Mesenchymal stem cell (in vitro differentiated cells and primary cell): ENCODE results near the gene ADRM1.

Experiments used
- DNase-seq: peaks from one replicate; pipeline ENCODE4 v3.0.0-alpha.2; 2013
- H2AFZ ChIP-seq: one replicate; pipeline ENCODE4 v1.6.1; 2013; ENCODE audit warnings: low read depth, mild to moderate bottlenecking, control low read depth, inconsistent platforms, low read length, moderate library complexity
- H2AK5ac ChIP-seq: 2 replicates; pipeline ENCODE4 v1.6.1; 2013; ENCODE audit warnings: low read length, moderate library complexity, mild to moderate bottlenecking, inconsistent platforms; ENCODE audit not compliant: severe bottlenecking
- H2BK120ac ChIP-seq: one replicate; pipeline ENCODE4 v1.6.1; 2013; ENCODE audit warnings: low read depth, mild to moderate bottlenecking, inconsistent platforms, low read length, moderate library complexity
- H2BK12ac ChIP-seq, 2 experiments: one replicate each; pipeline ENCODE4 v1.6.1; 2013; ENCODE audit warnings: inconsistent platforms in 2 of 2, low read length in 2 of 2, mild to moderate bottlenecking in 2 of 2, moderate library complexity in 2 of 2, control low read depth in 1 of 2
- H2BK15ac ChIP-seq: one replicate; pipeline ENCODE4 v1.6.1; 2013; ENCODE audit warnings: mild to moderate bottlenecking, low read depth, inconsistent platforms; ENCODE audit not compliant: poor library complexity, severe bottlenecking
- H2BK5ac ChIP-seq: 2 replicates; pipeline ENCODE4 v1.6.1; 2013; ENCODE audit warnings: low read depth, mild to moderate bottlenecking, low read length, control low read depth, inconsistent platforms; ENCODE audit not compliant: poor library complexity, severe bottlenecking
- H3K14ac ChIP-seq, 2 experiments: one replicate each; pipeline ENCODE4 v1.6.1; 2013; ENCODE audit warnings: inconsistent platforms in 2 of 2, low read length in 2 of 2, control low read depth in 1 of 2, mild to moderate bottlenecking in 1 of 2, moderate library complexity in 1 of 2
- H3K18ac ChIP-seq, 2 experiments: one replicate each; pipeline ENCODE4 v1.6.1; 2013; ENCODE audit warnings: inconsistent platforms in 2 of 2, low read length in 2 of 2, control low read depth in 1 of 2, low read depth in 1 of 2, mild to moderate bottlenecking in 1 of 2
- H3K23ac ChIP-seq, 2 experiments: one replicate each; pipeline ENCODE4 v1.6.1; 2013; ENCODE audit warnings: inconsistent platforms in 2 of 2, low read length in 2 of 2, mild to moderate bottlenecking in 2 of 2, moderate library complexity in 2 of 2, control low read depth in 1 of 2
- H3K27ac ChIP-seq: 2 replicates; pipeline ENCODE4 v1.5.1; 2013; ENCODE audit warnings: mild to moderate bottlenecking, moderate library complexity, low read length, control low read depth, inconsistent platforms; ENCODE audit not compliant: poor library complexity, severe bottlenecking
- H3K27me3 ChIP-seq, 2 experiments: 2 replicates each; pipeline versions ENCODE4 v1.6.1 to v1.7.0; 2013; ENCODE audit warnings: low read length in 2 of 2, mild to moderate bottlenecking in 2 of 2, moderate library complexity in 2 of 2, control low read depth in 1 of 2, inconsistent platforms in 1 of 2; ENCODE audit not compliant: control insufficient read depth in 1 of 2, insufficient read depth in 1 of 2
- H3K36me3 ChIP-seq, 2 experiments: 2 replicates each; pipeline versions ENCODE4 v1.6.1 to v1.7.0; 2013; ENCODE audit warnings: low read length in 2 of 2, control low read depth in 1 of 2, inconsistent platforms in 1 of 2, low read depth in 1 of 2, mild to moderate bottlenecking in 1 of 2; ENCODE audit not compliant: insufficient read depth in 2 of 2, control insufficient read depth in 1 of 2
- H3K4ac ChIP-seq, 2 experiments: one replicate each; pipeline ENCODE4 v1.6.1; 2013; ENCODE audit warnings: inconsistent platforms in 2 of 2, low read length in 2 of 2, mild to moderate bottlenecking in 2 of 2, moderate library complexity in 2 of 2, control low read depth in 1 of 2, low read depth in 1 of 2
- H3K4me1 ChIP-seq: 2 replicates; pipeline ENCODE4 v1.6.1; 2013; ENCODE audit warnings: low read depth, low read length, control low read depth; ENCODE audit not compliant: control insufficient read depth, insufficient read depth
- H3K4me2 ChIP-seq: 2 replicates; pipeline ENCODE4 v1.6.1; 2013; ENCODE audit warnings: low read length, mild to moderate bottlenecking, inconsistent platforms; ENCODE audit not compliant: poor library complexity, severe bottlenecking
- H3K4me3 ChIP-seq, 2 experiments: 2 replicates each; pipeline versions ENCODE4 v1.5.1 to v1.7.0; 2013; ENCODE audit warnings: low read length in 2 of 2, mild to moderate bottlenecking in 2 of 2, control low read depth in 1 of 2, low read depth in 1 of 2; ENCODE audit not compliant: insufficient read depth in 1 of 2
- H3K79me1 ChIP-seq: replicated peaks from 2 replicates; pipeline ENCODE4 v1.6.1; 2013; ENCODE audit warnings: mild to moderate bottlenecking, control low read depth, low read length, inconsistent platforms; ENCODE audit not compliant: poor library complexity, severe bottlenecking
- H3K9ac ChIP-seq: 2 replicates; pipeline ENCODE4 v1.7.0; 2013; ENCODE audit warnings: mild to moderate bottlenecking, low read length, moderate library complexity
- H3K9me3 ChIP-seq: 2 replicates; pipeline ENCODE4 v1.7.0; 2013; ENCODE audit warnings: mild to moderate bottlenecking, low read length; ENCODE audit not compliant: control insufficient read depth
- H4K8ac ChIP-seq: one replicate; pipeline ENCODE4 v1.6.1; 2013; ENCODE audit warnings: inconsistent platforms, mild to moderate bottlenecking, low read length, moderate library complexity
- H4K91ac ChIP-seq: one replicate; pipeline ENCODE4 v1.6.1; 2013; ENCODE audit warnings: mild to moderate bottlenecking, low read length, inconsistent platforms
- WGBS: methylation state at CpG from one replicate; pipeline ENCODE4 v1.1.7; 2013; ENCODE audit warnings: mixed read lengths; 5-methylcytosine and 5-hydroxymethylcytosine counted together

Gene ADRM1

GRCh38 chr20:62288535-62289105 is 14.2 kb upstream of the ADRM1 start:
- Histone ChIP-seq H3K18ac (no peak overlapping the region), H4K8ac (no peak overlapping the region), H3K27me3 (no peaks in the 10 kb centered on the region), H3K79me1 (peaks cover 10% of the 10 kb centered on the region), H3K4me2 (no peak overlapping the region), H2BK120ac (no peak overlapping the region), H4K91ac (no peak overlapping the region), H3K9ac (no peak overlapping the region), H3K4me3 (no peak overlapping the region), H2BK12ac (no peak overlapping the region), H3K27ac (no peak overlapping the region), H2AK5ac (no peak overlapping the region), H2BK15ac (no peak overlapping the region), H2BK5ac (no peak overlapping the region), H3K36me3 (peaks cover 74 to 81% of the 10 kb centered on the region in 2 experiments), H3K4me1 (no peaks in the 10 kb centered on the region), H3K23ac (no peak overlapping the region), H3K9me3 (no peaks in the 10 kb centered on the region), H3K14ac (no peak overlapping the region), H3K4ac (no peak overlapping the region), H2AFZ (no peak overlapping the region)
- no peak for DNase-seq
- 98% methylated on average over 15 of the region's 15 CpGs for WGBS

- no peak overlapping the region for H3K4ac ChIP-seq
- no peak for DNase-seq
- no peak overlapping the region for H2AFZ ChIP-seq
- H3K36me3 ChIP-seq = peaks cover 74 to 81% of the 10 kb centered on the region in 2 experiments
- 95% methylated on average over 13 of the region's 14 CpGs for WGBS
- no peak overlapping the region for H2BK120ac ChIP-seq
- no peak overlapping the region for H2BK12ac ChIP-seq
- H2BK5ac ChIP-seq = no peak overlapping the region
- H4K91ac ChIP-seq = no peak overlapping the region
- no peaks in the 10 kb centered on the region for H3K9me3 ChIP-seq
- H3K4me3 ChIP-seq = no peak overlapping the region
- H3K4me1 ChIP-seq = no peaks in the 10 kb centered on the region
- H3K27me3 ChIP-seq = no peaks in the 10 kb centered on the region
- H2BK15ac ChIP-seq = no peak overlapping the region
- H3K9ac ChIP-seq = no peak overlapping the region
- H3K4me2 ChIP-seq = no peak overlapping the region
- no peak overlapping the region for H2AK5ac ChIP-seq
- H3K14ac ChIP-seq = no peak overlapping the region
- H3K23ac ChIP-seq = no peak overlapping the region
- no peak overlapping the region for H3K18ac ChIP-seq
- H4K8ac ChIP-seq = no peak overlapping the region
- no peak overlapping the region for H3K27ac ChIP-seq
- peaks cover 10% of the 10 kb centered on the region for H3K79me1 ChIP-seq
These were observed 13.7 kb upstream of the ADRM1 start for GRCh38 chr20:62289131-62289530.

DNA sequence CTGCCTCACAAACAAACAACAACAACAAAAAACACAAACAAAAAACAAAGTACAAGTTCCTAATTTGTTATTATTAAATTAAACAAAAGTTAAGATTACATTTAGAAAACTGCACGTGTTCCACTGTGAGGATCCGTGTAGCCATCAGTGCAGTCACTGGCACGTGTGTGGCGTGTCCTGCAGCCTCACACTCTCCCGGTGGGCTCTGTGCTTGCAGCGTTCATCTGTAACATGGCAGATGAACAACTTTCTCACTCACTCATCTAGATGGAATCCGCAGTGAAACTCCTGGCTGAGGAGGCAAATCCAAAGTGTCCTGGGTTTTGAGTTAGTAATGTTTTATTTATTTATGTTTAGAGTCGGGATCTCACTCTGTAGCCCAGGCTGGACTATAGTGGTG is 12.9 kb upstream of the ADRM1 start:
- Histone ChIP-seq H3K23ac (no peak overlapping the region), H3K4me3 (no peak overlapping the region), H2AFZ (no peak overlapping the region), H3K9ac (no peak overlapping the region), H3K4me1 (no peaks in the 10 kb centered on the region), H3K18ac (no peak overlapping the region), H3K4me2 (no peak overlapping the region), H3K14ac (no peak overlapping the region), H2BK15ac (no peak overlapping the region), H2BK120ac (no peak overlapping the region), H3K9me3 (no peaks in the 10 kb centered on the region), H2AK5ac (no peak overlapping the region), H3K36me3 (peaks cover 74 to 80% of the 10 kb centered on the region in 2 experiments), H4K91ac (no peak overlapping the region), H3K27me3 (no peaks in the 10 kb centered on the region), H2BK5ac (no peak overlapping the region), H4K8ac (no peak overlapping the region), H3K4ac (no peak overlapping the region), H3K27ac (no peak overlapping the region), H3K79me1 (peaks cover 10% of the 10 kb centered on the region), H2BK12ac (no peak overlapping the region)
- WGBS = 92% methylated on average over 8 of the region's 8 CpGs
- no peak for DNase-seq

DNA sequence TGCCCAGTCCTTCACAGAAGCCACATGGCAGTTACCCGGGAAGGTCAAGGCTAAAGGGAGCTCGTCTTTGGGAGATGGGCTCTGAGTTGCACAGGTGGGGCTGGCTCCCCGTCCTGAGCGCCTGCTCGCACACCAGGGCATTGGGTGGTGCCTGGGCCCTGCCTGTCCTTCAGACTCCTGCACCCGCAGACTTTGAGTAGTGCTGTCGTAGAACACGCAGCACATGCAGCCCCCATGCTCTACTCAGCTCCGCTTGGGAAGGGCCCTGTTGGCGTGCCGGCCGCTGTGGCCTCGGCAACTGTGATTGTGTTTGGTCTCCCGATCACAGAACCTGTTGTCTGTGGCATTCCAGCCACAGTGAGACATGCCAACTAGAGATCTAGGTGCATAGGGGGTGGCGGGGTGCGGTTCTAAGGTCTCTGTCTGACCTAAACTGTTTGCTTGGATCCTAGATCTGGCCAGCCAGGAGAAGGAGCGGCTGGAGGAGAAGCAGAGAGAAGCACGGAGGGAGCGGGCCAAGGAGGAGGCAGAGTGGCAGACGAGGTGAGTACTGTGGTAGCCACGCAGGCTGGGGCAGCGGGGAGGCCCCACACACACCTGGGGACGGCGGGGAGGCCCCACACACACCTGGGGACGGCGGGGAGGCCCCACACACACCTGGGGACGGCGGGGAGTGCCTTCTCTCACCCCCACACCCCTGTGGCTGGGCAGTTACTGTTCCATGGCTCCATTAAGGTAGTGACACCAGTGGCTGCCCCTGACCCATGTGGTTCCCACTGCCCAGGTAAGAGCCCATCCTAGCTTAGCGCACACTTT is 11.3 kb upstream of the ADRM1 start:
- no peak overlapping the region for H2BK12ac ChIP-seq
- H3K9ac ChIP-seq = no peak overlapping the region
- H3K14ac ChIP-seq = no peak overlapping the region
- no peak overlapping the region for H2BK120ac ChIP-seq
- no peak overlapping the region for H3K27ac ChIP-seq
- H3K36me3 ChIP-seq = peaks cover 73 to 80% of the 10 kb centered on the region in 2 experiments
- WGBS = 97% methylated on average over 29 of the region's 29 CpGs
- no peak overlapping the region for H3K23ac ChIP-seq
- H2AK5ac ChIP-seq = no peak overlapping the region
- no peak overlapping the region for H3K4ac ChIP-seq
- no peak overlapping the region for H4K8ac ChIP-seq
- no peaks in the 10 kb centered on the region for H3K27me3 ChIP-seq
- no peak overlapping the region for H2BK15ac ChIP-seq
- no peak overlapping the region for H3K4me3 ChIP-seq
- no peak overlapping the region for H3K4me2 ChIP-seq
- H3K4me1 ChIP-seq = no peaks in the 10 kb centered on the region
- no peak overlapping the region for H3K18ac ChIP-seq
- no peak overlapping the region for H2BK5ac ChIP-seq
- H4K91ac ChIP-seq = no peak overlapping the region
- no peaks in the 10 kb centered on the region for H3K9me3 ChIP-seq
- no peak for DNase-seq
- peaks cover 13% of the 10 kb centered on the region for H3K79me1 ChIP-seq
- H2AFZ ChIP-seq = no peak overlapping the region
